ENCODE results near the gene DYNC1I1. TPM values are rescaled to one million over a fixed set of nuclear protein-coding genes. Genes with fewer than 3 reads are reported as not detected.

DYNC1I1 gene
- polyA plus RNA-seq, 1 donor from 2014 or later = 28.9 TPM

DNA sequence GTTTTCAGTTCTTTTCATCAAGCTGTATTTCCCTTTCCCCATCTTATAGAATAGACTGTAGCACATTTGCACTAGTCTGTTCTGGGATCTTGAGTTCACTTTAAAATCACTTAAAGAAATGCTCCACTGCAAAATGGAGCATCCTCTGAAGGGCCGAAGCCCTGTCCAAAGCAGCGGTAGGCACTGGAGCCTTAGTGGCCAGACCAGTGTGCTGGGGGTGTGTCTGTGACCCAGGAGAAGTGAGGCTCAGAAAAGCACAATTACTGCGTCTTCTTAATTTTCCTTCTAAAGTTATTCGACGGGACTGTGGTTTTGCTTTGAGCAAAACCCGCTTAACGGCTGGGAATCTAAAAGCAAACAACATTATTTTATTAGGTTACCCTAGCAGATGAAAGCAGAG is 343.8 kb downstream of the DYNC1I1 start:
- Histone ChIP-seq H3K27me3 (ENCODE audit: insufficient read depth, low read depth, low read length) (no peaks in the 10 kb centered on the region), H2AFZ (ENCODE audit: low read depth, low read length) (no peak overlapping the region), H3K9me2 (ENCODE audit: insufficient read depth, low read length) (no peaks in the 10 kb centered on the region), H3K36me3 (ENCODE audit: insufficient read depth, low read length) (no peaks in the 10 kb centered on the region), H3K4me2 (ENCODE audit: low read length) (no peak overlapping the region), H4K20me1 (ENCODE audit: insufficient read depth) (no peaks in the 10 kb centered on the region), H3K27ac (ENCODE audit: low read length) (no peak overlapping the region), H3K4me3 (ENCODE audit: low read length) (no peak overlapping the region), H3K79me2 (replicated peaks; ENCODE audit: insufficient read depth, low read length) (no peaks in the 10 kb centered on the region), H3K9me3 (ENCODE audit: low read length) (no peaks in the 10 kb centered on the region), H3F3A (ENCODE audit: insufficient read depth, low read length, poor library complexity, severe bottlenecking) (no peaks in the 10 kb centered on the region), H3K9ac (ENCODE audit: low read length) (no peak overlapping the region)
- TF ChIP-seq, protein P1, sequence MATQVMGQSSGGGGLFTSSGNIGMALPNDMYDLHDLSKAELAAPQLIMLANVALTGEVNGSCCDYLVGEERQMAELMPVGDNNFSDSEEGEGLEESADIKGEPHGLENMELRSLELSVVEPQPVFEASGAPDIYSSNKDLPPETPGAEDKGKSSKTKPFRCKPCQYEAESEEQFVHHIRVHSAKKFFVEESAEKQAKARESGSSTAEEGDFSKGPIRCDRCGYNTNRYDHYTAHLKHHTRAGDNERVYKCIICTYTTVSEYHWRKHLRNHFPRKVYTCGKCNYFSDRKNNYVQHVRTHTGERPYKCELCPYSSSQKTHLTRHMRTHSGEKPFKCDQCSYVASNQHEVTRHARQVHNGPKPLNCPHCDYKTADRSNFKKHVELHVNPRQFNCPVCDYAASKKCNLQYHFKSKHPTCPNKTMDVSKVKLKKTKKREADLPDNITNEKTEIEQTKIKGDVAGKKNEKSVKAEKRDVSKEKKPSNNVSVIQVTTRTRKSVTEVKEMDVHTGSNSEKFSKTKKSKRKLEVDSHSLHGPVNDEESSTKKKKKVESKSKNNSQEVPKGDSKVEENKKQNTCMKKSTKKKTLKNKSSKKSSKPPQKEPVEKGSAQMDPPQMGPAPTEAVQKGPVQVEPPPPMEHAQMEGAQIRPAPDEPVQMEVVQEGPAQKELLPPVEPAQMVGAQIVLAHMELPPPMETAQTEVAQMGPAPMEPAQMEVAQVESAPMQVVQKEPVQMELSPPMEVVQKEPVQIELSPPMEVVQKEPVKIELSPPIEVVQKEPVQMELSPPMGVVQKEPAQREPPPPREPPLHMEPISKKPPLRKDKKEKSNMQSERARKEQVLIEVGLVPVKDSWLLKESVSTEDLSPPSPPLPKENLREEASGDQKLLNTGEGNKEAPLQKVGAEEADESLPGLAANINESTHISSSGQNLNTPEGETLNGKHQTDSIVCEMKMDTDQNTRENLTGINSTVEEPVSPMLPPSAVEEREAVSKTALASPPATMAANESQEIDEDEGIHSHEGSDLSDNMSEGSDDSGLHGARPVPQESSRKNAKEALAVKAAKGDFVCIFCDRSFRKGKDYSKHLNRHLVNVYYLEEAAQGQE (IDR thresholded peaks at IDR 0.05; ENCODE audit: borderline replicate concordance) = no peak
- TF ChIP-seq POLR2AphosphoS5 (IDR thresholded peaks at IDR 0.05) (no peak), EP300 (conservative IDR thresholded peaks at IDR 0.05; ENCODE audit: poor library complexity, severe bottlenecking) (no peak), SMC3 (conservative IDR thresholded peaks at IDR 0.05; ENCODE audit: poor library complexity) (no peak), MXI1 (conservative IDR thresholded peaks at IDR 0.05; ENCODE audit: poor library complexity, severe bottlenecking) (no peak), TAF1 (IDR thresholded peaks at IDR 0.05; ENCODE audit: low read depth) (no peak)

DNA sequence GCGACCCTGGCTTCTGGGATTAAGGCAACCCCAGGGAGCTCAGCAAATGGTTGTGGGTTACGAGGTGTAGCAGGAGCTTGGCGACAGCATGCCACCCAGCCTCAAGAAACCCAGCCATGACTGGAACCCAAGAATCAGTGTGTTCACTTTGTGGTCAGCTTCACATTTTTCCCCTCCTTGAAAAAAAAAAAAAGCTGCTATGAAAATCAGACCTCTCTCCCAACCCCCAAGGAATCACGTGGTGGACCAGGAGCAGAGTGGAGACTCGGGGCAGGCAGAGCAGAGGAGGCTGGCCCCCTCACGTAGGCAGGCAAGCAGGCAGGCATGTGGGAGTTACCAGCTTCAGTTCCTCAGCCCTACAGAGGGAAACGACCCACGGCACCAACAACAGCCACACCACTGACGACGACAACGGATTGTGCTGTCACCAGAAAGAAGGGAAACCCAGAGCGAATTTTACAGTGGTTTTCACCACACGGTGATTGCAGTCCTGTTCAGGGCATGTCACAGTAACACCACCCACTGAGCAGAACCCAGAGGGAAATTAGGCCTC is 346.2 kb downstream of the DYNC1I1 start:
- Histone ChIP-seq H3K9me3 (ENCODE audit: low read length) (no peaks in the 10 kb centered on the region), H3K27ac (ENCODE audit: low read length) (no peak overlapping the region), H3K4me3 (ENCODE audit: low read length) (no peak overlapping the region), H3K9me2 (ENCODE audit: insufficient read depth, low read length) (no peaks in the 10 kb centered on the region), H2AFZ (ENCODE audit: low read depth, low read length) (no peak overlapping the region), H3K9ac (ENCODE audit: low read length) (no peak overlapping the region), H3F3A (ENCODE audit: insufficient read depth, low read length, poor library complexity, severe bottlenecking) (no peaks in the 10 kb centered on the region), H3K79me2 (replicated peaks; ENCODE audit: insufficient read depth, low read length) (no peaks in the 10 kb centered on the region), H3K27me3 (ENCODE audit: insufficient read depth, low read depth, low read length) (no peaks in the 10 kb centered on the region), H3K4me2 (ENCODE audit: low read length) (no peak overlapping the region), H3K36me3 (ENCODE audit: insufficient read depth, low read length) (no peaks in the 10 kb centered on the region), H4K20me1 (ENCODE audit: insufficient read depth) (no peaks in the 10 kb centered on the region)
- no peak for TF ChIP-seq EZH2 (IDR thresholded peaks at IDR 0.05; ENCODE audit: borderline replicate concordance, insufficient read depth, low read length, poor library complexity, severe bottlenecking)
- no peak for TF ChIP-seq MXI1 (conservative IDR thresholded peaks at IDR 0.05; ENCODE audit: poor library complexity, severe bottlenecking)
- TF ChIP-seq, protein P1 (IDR thresholded peaks at IDR 0.05; ENCODE audit: borderline replicate concordance) = no peak
- TF ChIP-seq TAF1 (IDR thresholded peaks at IDR 0.05; ENCODE audit: low read depth) = no peak
- no peak for TF ChIP-seq EP300 (conservative IDR thresholded peaks at IDR 0.05; ENCODE audit: poor library complexity, severe bottlenecking)
- TF ChIP-seq SMC3 (conservative IDR thresholded peaks at IDR 0.05; ENCODE audit: poor library complexity) = no peak
- no peak for TF ChIP-seq POLR2AphosphoS5 (IDR thresholded peaks at IDR 0.05)
- TF ChIP-seq, protein P2, sequence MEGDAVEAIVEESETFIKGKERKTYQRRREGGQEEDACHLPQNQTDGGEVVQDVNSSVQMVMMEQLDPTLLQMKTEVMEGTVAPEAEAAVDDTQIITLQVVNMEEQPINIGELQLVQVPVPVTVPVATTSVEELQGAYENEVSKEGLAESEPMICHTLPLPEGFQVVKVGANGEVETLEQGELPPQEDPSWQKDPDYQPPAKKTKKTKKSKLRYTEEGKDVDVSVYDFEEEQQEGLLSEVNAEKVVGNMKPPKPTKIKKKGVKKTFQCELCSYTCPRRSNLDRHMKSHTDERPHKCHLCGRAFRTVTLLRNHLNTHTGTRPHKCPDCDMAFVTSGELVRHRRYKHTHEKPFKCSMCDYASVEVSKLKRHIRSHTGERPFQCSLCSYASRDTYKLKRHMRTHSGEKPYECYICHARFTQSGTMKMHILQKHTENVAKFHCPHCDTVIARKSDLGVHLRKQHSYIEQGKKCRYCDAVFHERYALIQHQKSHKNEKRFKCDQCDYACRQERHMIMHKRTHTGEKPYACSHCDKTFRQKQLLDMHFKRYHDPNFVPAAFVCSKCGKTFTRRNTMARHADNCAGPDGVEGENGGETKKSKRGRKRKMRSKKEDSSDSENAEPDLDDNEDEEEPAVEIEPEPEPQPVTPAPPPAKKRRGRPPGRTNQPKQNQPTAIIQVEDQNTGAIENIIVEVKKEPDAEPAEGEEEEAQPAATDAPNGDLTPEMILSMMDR (IDR thresholded peaks at IDR 0.05; ENCODE audit: poor library complexity, severe bottlenecking) = no peak
- no peak for TF ChIP-seq RAD21 (conservative IDR thresholded peaks at IDR 0.05)

Data from neural cell (in vitro differentiated cells).